GM19397 (cell line): ENCODE results near the gene HMX1.

ENCODE experiments used
- ATAC-seq: cut with Tn5 transposase; IDR thresholded peaks from one replicate; pipeline ENCODE4 v1.9.1; 2021; ENCODE audit warnings: mild to moderate bottlenecking, moderate library complexity; ENCODE audit not compliant: unreplicated experiment

The HMX1 gene

GRCh38 chr4:8857766-8858700 is 13.6 kb downstream of the HMX1 start:
- ATAC-seq: no peak

- no peak for ATAC-seq
Observed at GRCh38 chr4:8856835-8857621, 14.6 kb downstream of the HMX1 start.

- ATAC-seq: no peak
Observed at GRCh38 chr4:8855818-8856245, 15.8 kb downstream of the HMX1 start.

GRCh38 chr4:8854931-8855330 is 16.7 kb downstream of the HMX1 start:
- ATAC-seq: no peak

- ATAC-seq: no peak
Observed at GRCh38 chr4:8854016-8854415, 17.6 kb downstream of the HMX1 start.

GRCh38 chr4:8853249-8853648 is 18.4 kb downstream of the HMX1 start:
- ATAC-seq: no peak

- ATAC-seq: no peak
Observed at GRCh38 chr4:8852118-8852704, 19.4 kb downstream of the HMX1 start.

GRCh38 chr4:8851321-8852117 is 20.1 kb downstream of the HMX1 start:
- no peak for ATAC-seq

- no peak for ATAC-seq
Observed at GRCh38 chr4:8850830-8851188, 20.8 kb downstream of the HMX1 start.

- ATAC-seq: no peak
Observed at GRCh38 chr4:8850074-8850829, 21.4 kb downstream of the HMX1 start.

GRCh38 chr4:8849266-8850073 is 22.2 kb downstream of the HMX1 start:
- no peak for ATAC-seq

- no peak for ATAC-seq
Observed at GRCh38 chr4:8848507-8849265, 23.0 kb downstream of the HMX1 start.

GRCh38 chr4:8847764-8848163 is 23.9 kb downstream of the HMX1 start:
- no peak for ATAC-seq

GRCh38 chr4:8847331-8847730 is 24.3 kb downstream of the HMX1 start:
- ATAC-seq: no peak

GRCh38 chr4:8846826-8847225 is 24.8 kb downstream of the HMX1 start:
- no peak for ATAC-seq

GRCh38 chr4:8846046-8846720 is 25.5 kb downstream of the HMX1 start:
- no peak for ATAC-seq

GRCh38 chr4:8844976-8845690 is 26.5 kb downstream of the HMX1 start:
- no peak for ATAC-seq
